ENCODE data around the gene PIM3.

DNA sequence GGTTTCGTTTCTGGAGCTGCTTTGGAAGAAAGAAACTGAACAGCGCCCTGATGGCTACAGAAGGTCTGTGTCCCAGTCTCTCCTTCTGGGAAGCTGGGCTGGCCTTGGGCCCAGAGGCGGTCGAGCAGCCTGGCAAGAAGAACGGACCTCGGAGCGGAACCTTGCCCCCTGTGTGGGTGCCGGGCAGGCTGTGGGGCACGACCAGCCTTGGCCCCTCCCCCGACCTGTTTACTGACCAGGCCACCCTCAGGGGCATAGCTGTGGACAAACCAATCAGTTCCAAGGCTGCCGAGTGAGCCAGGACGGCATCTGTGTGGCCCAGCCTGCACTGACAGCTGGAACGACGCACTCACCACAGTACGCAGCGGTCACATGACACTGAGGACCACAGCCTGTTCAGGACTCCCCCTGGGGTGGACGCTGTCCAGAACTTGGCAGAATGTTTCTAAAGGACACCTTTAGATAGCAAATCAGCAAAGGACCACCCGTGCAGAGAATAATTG lies 7.2 kb downstream of the PIM3 start:
- TF ChIP-seq, protein P1, sequence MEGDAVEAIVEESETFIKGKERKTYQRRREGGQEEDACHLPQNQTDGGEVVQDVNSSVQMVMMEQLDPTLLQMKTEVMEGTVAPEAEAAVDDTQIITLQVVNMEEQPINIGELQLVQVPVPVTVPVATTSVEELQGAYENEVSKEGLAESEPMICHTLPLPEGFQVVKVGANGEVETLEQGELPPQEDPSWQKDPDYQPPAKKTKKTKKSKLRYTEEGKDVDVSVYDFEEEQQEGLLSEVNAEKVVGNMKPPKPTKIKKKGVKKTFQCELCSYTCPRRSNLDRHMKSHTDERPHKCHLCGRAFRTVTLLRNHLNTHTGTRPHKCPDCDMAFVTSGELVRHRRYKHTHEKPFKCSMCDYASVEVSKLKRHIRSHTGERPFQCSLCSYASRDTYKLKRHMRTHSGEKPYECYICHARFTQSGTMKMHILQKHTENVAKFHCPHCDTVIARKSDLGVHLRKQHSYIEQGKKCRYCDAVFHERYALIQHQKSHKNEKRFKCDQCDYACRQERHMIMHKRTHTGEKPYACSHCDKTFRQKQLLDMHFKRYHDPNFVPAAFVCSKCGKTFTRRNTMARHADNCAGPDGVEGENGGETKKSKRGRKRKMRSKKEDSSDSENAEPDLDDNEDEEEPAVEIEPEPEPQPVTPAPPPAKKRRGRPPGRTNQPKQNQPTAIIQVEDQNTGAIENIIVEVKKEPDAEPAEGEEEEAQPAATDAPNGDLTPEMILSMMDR (IDR thresholded peaks at IDR 0.05): peak in 1 of 5 experiments; percentile 9
- TF ChIP-seq POLR2A (IDR thresholded peaks at IDR 0.05): peak in 1 of 2 donors; percentile 4
